Stimulated activated naive CD8-positive, alpha-beta T cell treated with anti-CD3 and anti-CD28 coated beads, Interleukin-15, Interleukin-2, amounts not matched to agents 100 ng/mL and 50 ng/mL, for 24 hours (primary cell): ENCODE results near the gene CTCFL.

Experiments used
- H3K27ac Mint-ChIP-seq: one replicate; pipeline ENCODE4 v1.8.0; 2021; ENCODE audit warnings: mild to moderate bottlenecking, mixed read lengths
- H3K27me3 Mint-ChIP-seq: one replicate; pipeline ENCODE4 v1.8.0; 2021; ENCODE audit warnings: mixed read lengths
- H3K36me3 Mint-ChIP-seq: one replicate; pipeline ENCODE4 v1.8.0; 2021; ENCODE audit warnings: low read depth, mixed read lengths
- H3K4me1 Mint-ChIP-seq: one replicate; pipeline ENCODE4 v1.8.0; 2021; ENCODE audit warnings: low read depth, mixed read lengths
- H3K4me3 Mint-ChIP-seq: one replicate; pipeline ENCODE4 v1.8.0; 2021; ENCODE audit warnings: mild to moderate bottlenecking, mixed read lengths
- H3K9me3 Mint-ChIP-seq: one replicate; pipeline ENCODE4 v1.8.0; 2021; ENCODE audit warnings: mixed read lengths

The CTCFL gene

GRCh38 chr20:57530327-57530981 is 5.5 kb upstream of the CTCFL start:
- Mint-ChIP-seq H3K36me3 (no peaks in the 10 kb centered on the region), H3K9me3 (no peaks in the 10 kb centered on the region), H3K27ac (no peak overlapping the region), H3K4me3 (no peak overlapping the region), H3K27me3 (peaks cover 12% of the 10 kb centered on the region), H3K4me1 (no peaks in the 10 kb centered on the region)

GRCh38 chr20:57529810-57530209 is 4.9 kb upstream of the CTCFL start:
- H3K9me3 Mint-ChIP-seq = no peaks in the 10 kb centered on the region
- H3K36me3 Mint-ChIP-seq = no peaks in the 10 kb centered on the region
- H3K4me1 Mint-ChIP-seq = no peaks in the 10 kb centered on the region
- H3K4me3 Mint-ChIP-seq = no peak overlapping the region
- H3K27ac Mint-ChIP-seq = no peak overlapping the region
- peaks cover 12% of the 10 kb centered on the region for H3K27me3 Mint-ChIP-seq

GRCh38 chr20:57529160-57529585 is 4.2 kb upstream of the CTCFL start:
- H3K36me3 Mint-ChIP-seq = no peaks in the 10 kb centered on the region
- no peak overlapping the region for H3K27ac Mint-ChIP-seq
- no peak overlapping the region for H3K4me3 Mint-ChIP-seq
- H3K9me3 Mint-ChIP-seq = no peaks in the 10 kb centered on the region
- H3K4me1 Mint-ChIP-seq = no peaks in the 10 kb centered on the region
- peaks cover 9% of the 10 kb centered on the region for H3K27me3 Mint-ChIP-seq

- Mint-ChIP-seq H3K4me3 (no peak overlapping the region), H3K4me1 (no peaks in the 10 kb centered on the region), H3K36me3 (no peaks in the 10 kb centered on the region), H3K9me3 (no peaks in the 10 kb centered on the region), H3K27ac (no peak overlapping the region), H3K27me3 (peaks cover 4% of the 10 kb centered on the region)
Measured at GRCh38 chr20:57528148-57528547, 3.2 kb upstream of the CTCFL start.

GRCh38 chr20:57527728-57528127 is 2.8 kb upstream of the CTCFL start:
- peaks cover 2% of the 10 kb centered on the region for H3K27me3 Mint-ChIP-seq
- H3K4me1 Mint-ChIP-seq = no peaks in the 10 kb centered on the region
- no peak overlapping the region for H3K4me3 Mint-ChIP-seq
- no peak overlapping the region for H3K27ac Mint-ChIP-seq
- no peaks in the 10 kb centered on the region for H3K9me3 Mint-ChIP-seq
- H3K36me3 Mint-ChIP-seq = no peaks in the 10 kb centered on the region

GRCh38 chr20:57526885-57527460 is 2.0 kb upstream of the CTCFL start:
- no peaks in the 10 kb centered on the region for H3K27me3 Mint-ChIP-seq
- no peak overlapping the region for H3K4me3 Mint-ChIP-seq
- H3K9me3 Mint-ChIP-seq = no peaks in the 10 kb centered on the region
- no peaks in the 10 kb centered on the region for H3K4me1 Mint-ChIP-seq
- H3K36me3 Mint-ChIP-seq = no peaks in the 10 kb centered on the region
- no peak overlapping the region for H3K27ac Mint-ChIP-seq

- Mint-ChIP-seq H3K4me3 (no peak overlapping the region), H3K27me3 (no peaks in the 10 kb centered on the region), H3K9me3 (no peaks in the 10 kb centered on the region), H3K27ac (no peak overlapping the region), H3K36me3 (no peaks in the 10 kb centered on the region), H3K4me1 (no peaks in the 10 kb centered on the region)
Measured at GRCh38 chr20:57526087-57526884, 1.3 kb upstream of the CTCFL start.

- H3K27ac Mint-ChIP-seq = no peak overlapping the region
- H3K27me3 Mint-ChIP-seq = no peaks in the 10 kb centered on the region
- H3K4me1 Mint-ChIP-seq = no peaks in the 10 kb centered on the region
Measured at GRCh38 chr20:57525328-57526086, 567 bp upstream of the CTCFL start.

GRCh38 chr20:57523782-57524181 is 1.2 kb downstream of the CTCFL start:
- Mint-ChIP-seq H3K9me3 (no peaks in the 10 kb centered on the region), H3K4me3 (no peak overlapping the region), H3K36me3 (no peaks in the 10 kb centered on the region), H3K4me1 (no peaks in the 10 kb centered on the region), H3K27me3 (no peaks in the 10 kb centered on the region), H3K27ac (no peak overlapping the region)

More at GRCh38 chr20:57525328-57526086, 567 bp upstream of the CTCFL start:
- Mint-ChIP-seq H3K9me3 (no peaks in the 10 kb centered on the region), H3K36me3 (no peaks in the 10 kb centered on the region), H3K4me3 (no peak overlapping the region)

- H3K27ac Mint-ChIP-seq = no peak overlapping the region
- no peaks in the 10 kb centered on the region for H3K4me1 Mint-ChIP-seq
- H3K9me3 Mint-ChIP-seq = no peaks in the 10 kb centered on the region
- H3K4me3 Mint-ChIP-seq = no peak overlapping the region
- no peaks in the 10 kb centered on the region for H3K36me3 Mint-ChIP-seq
- H3K27me3 Mint-ChIP-seq = no peaks in the 10 kb centered on the region
Measured at GRCh38 chr20:57522380-57523140, 2.4 kb downstream of the CTCFL start.

- no peak overlapping the region for H3K27ac Mint-ChIP-seq
- H3K4me1 Mint-ChIP-seq = no peaks in the 10 kb centered on the region
- no peaks in the 10 kb centered on the region for H3K36me3 Mint-ChIP-seq
- no peaks in the 10 kb centered on the region for H3K9me3 Mint-ChIP-seq
- H3K27me3 Mint-ChIP-seq = peaks cover 7% of the 10 kb centered on the region
- H3K4me3 Mint-ChIP-seq = no peak overlapping the region
Measured at GRCh38 chr20:57517904-57518303, 7.0 kb downstream of the CTCFL start.

- Mint-ChIP-seq H3K36me3 (no peaks in the 10 kb centered on the region), H3K9me3 (no peaks in the 10 kb centered on the region), H3K4me1 (no peaks in the 10 kb centered on the region), H3K27me3 (peaks cover 9% of the 10 kb centered on the region), H3K27ac (no peak overlapping the region), H3K4me3 (no peak overlapping the region)
Measured at GRCh38 chr20:57514273-57514751, 10.6 kb downstream of the CTCFL start.

- H3K9me3 Mint-ChIP-seq = no peaks in the 10 kb centered on the region
- H3K4me1 Mint-ChIP-seq = no peaks in the 10 kb centered on the region
- H3K4me3 Mint-ChIP-seq = no peak overlapping the region
- H3K36me3 Mint-ChIP-seq = no peaks in the 10 kb centered on the region
- H3K27me3 Mint-ChIP-seq = peaks cover 15% of the 10 kb centered on the region
- H3K27ac Mint-ChIP-seq = no peak overlapping the region
Measured at GRCh38 chr20:57513199-57513598, 11.7 kb downstream of the CTCFL start.

- no peak overlapping the region for H3K27ac Mint-ChIP-seq
- no peaks in the 10 kb centered on the region for H3K4me1 Mint-ChIP-seq
- no peak overlapping the region for H3K4me3 Mint-ChIP-seq
- peaks cover 18% of the 10 kb centered on the region for H3K27me3 Mint-ChIP-seq
- no peaks in the 10 kb centered on the region for H3K9me3 Mint-ChIP-seq
- H3K36me3 Mint-ChIP-seq = no peaks in the 10 kb centered on the region
Measured at GRCh38 chr20:57512432-57512831, 12.5 kb downstream of the CTCFL start.
